ENCODE measurements around the gene SALL2.
A peak's percentile ranks its signal among the peaks of the same experiment; 100 is the strongest.

The SALL2 gene

GRCh38 chr14:21529515-21529914 lies 3.4 kb upstream of the SALL2 start:
- TF ChIP-seq PPARA (CRISPR knock-in tag; IDR thresholded peaks at IDR 0.05; ENCODE audit: borderline replicate concordance) (no peak), ISL1 (CRISPR knock-in tag; IDR thresholded peaks at IDR 0.05) (no peak), GLIS3 (CRISPR knock-in tag; IDR thresholded peaks at IDR 0.05) (no peak), OSR1 (CRISPR knock-in tag; IDR thresholded peaks at IDR 0.05) (no peak), ZC3H10 (CRISPR knock-in tag; IDR thresholded peaks at IDR 0.05) (no peak), TCF4 (CRISPR knock-in tag; IDR thresholded peaks at IDR 0.05; ENCODE audit: borderline replicate concordance) (no peak), ESRRG (CRISPR knock-in tag; IDR thresholded peaks at IDR 0.05) (no peak), ZFP30 (CRISPR knock-in tag; IDR thresholded peaks at IDR 0.05) (no peak), SNAI2 (CRISPR knock-in tag; IDR thresholded peaks at IDR 0.05) (no peak), ZNF70 (CRISPR knock-in tag; IDR thresholded peaks at IDR 0.05) (no peak), ZNF565 (CRISPR knock-in tag; conservative IDR thresholded peaks at IDR 0.05; ENCODE audit: low read depth) (no peak), CREB5 (CRISPR knock-in tag; IDR thresholded peaks at IDR 0.05; ENCODE audit: low read depth) (no peak), BACH2 (CRISPR knock-in tag; IDR thresholded peaks at IDR 0.05; ENCODE audit: borderline replicate concordance) (no peak), PATZ1 (CRISPR knock-in tag; IDR thresholded peaks at IDR 0.05; ENCODE audit: borderline replicate concordance) (no peak), POU6F1 (CRISPR knock-in tag; IDR thresholded peaks at IDR 0.05; ENCODE audit: borderline replicate concordance, low read depth) (no peak), RARB (CRISPR knock-in tag; IDR thresholded peaks at IDR 0.05) (no peak), TOX (CRISPR knock-in tag; IDR thresholded peaks at IDR 0.05; ENCODE audit: borderline replicate concordance) (no peak), CSRNP3 (CRISPR knock-in tag; IDR thresholded peaks at IDR 0.05) (no peak)
- no peak for ATAC-seq

- TF ChIP-seq ISL1 (CRISPR knock-in tag; IDR thresholded peaks at IDR 0.05) = peak; percentile 57
- no peak for TF ChIP-seq SNAI2 (CRISPR knock-in tag; IDR thresholded peaks at IDR 0.05)
- ATAC-seq = no peak
Observed at GRCh38 chr14:21528381-21529348, 2.5 kb upstream of the SALL2 start.

- no peak for ATAC-seq
- no peak for TF ChIP-seq ARNTL (CRISPR knock-in tag; IDR thresholded peaks at IDR 0.05; ENCODE audit: borderline replicate concordance, low read depth)
- no peak for TF ChIP-seq TCF4 (CRISPR knock-in tag; IDR thresholded peaks at IDR 0.05; ENCODE audit: borderline replicate concordance)
- TF ChIP-seq BACH2 (CRISPR knock-in tag; IDR thresholded peaks at IDR 0.05; ENCODE audit: borderline replicate concordance) = no peak
- TF ChIP-seq CSRNP3 (CRISPR knock-in tag; IDR thresholded peaks at IDR 0.05) = no peak
- no peak for TF ChIP-seq ZNF565 (CRISPR knock-in tag; conservative IDR thresholded peaks at IDR 0.05; ENCODE audit: low read depth)
- no peak for TF ChIP-seq ZNF70 (CRISPR knock-in tag; IDR thresholded peaks at IDR 0.05)
- no peak for TF ChIP-seq CREB5 (CRISPR knock-in tag; IDR thresholded peaks at IDR 0.05; ENCODE audit: low read depth)
- no peak for TF ChIP-seq TSHZ2 (CRISPR knock-in tag; IDR thresholded peaks at IDR 0.05)
- no peak for TF ChIP-seq OSR1 (CRISPR knock-in tag; IDR thresholded peaks at IDR 0.05)
- no peak for TF ChIP-seq POU6F1 (CRISPR knock-in tag; IDR thresholded peaks at IDR 0.05; ENCODE audit: borderline replicate concordance, low read depth)
Observed at GRCh38 chr14:21527318-21527679, 1.2 kb upstream of the SALL2 start.

Measured in SK-N-SH treated with all-trans-retinoic acid at 6 μM for 48 hours (cell line).